Caco-2 (cell line): ENCODE results near the gene VPS54. TPM values are rescaled to one million over a fixed set of nuclear protein-coding genes. Genes with fewer than 3 reads are reported as not detected.
"Not testable (repeated sequence)": the region's sequence is repeated elsewhere in the genome, so short reads cannot be mapped to it uniquely, and the experiment has no call there.

Source experiments
- BruUV-seq: library from RNA; stranded (reverse); fragments of 400-500 nt; replicated peaks from 2 replicates; lab custom pipeline; 2021; lab: Mats Ljungman, UMichigan
- CTCF ChIA-PET: fragments of 300-600 bp; sonication (Branson Sonifier 250); formaldehyde crosslinking; loops from one replicate; lab custom pipeline; 2022; ENCODE audit warnings: antibody characterized with exemption; lab: Charles Lee
- POLR2A ChIA-PET: fragments of 300-600 bp; sonication (Branson Sonifier 250); formaldehyde crosslinking; loops from one replicate; lab custom pipeline; 2022; ENCODE audit warnings: antibody characterized with exemption; lab: Charles Lee
- DNase-seq, 2 experiments: peaks; one replicate each; pipeline versions ENCODE4 v3.0.0 to v3.0.0-alpha.2; 2020 to 2022
- H3K27me3 ChIP-seq: replicated peaks from 2 replicates; pipeline ENCODE4 v1.6.0; 2011; ENCODE audit warnings: low read length; ENCODE audit not compliant: control insufficient read depth, insufficient read depth
- H3K36me3 ChIP-seq: 2 replicates; pipeline ENCODE4 v1.5.1; 2011; ENCODE audit warnings: low read length; ENCODE audit not compliant: control insufficient read depth, insufficient read depth
- H3K4me1 ChIP-seq: fragments of 250-450 bp; sonication (Bioruptor Pico); 2 replicates; pipeline ENCODE4 v1.5.1; 2020; ENCODE audit warnings: mild to moderate bottlenecking
- H3K4me3 ChIP-seq: 2 replicates; pipeline ENCODE4 v1.5.1; 2011; ENCODE audit warnings: low read depth, mild to moderate bottlenecking, control low read depth, low read length
- H3K9me3 ChIP-seq: fragments of 250-450 bp; sonication (Bioruptor Pico); 2 replicates; pipeline ENCODE4 v1.5.1; 2020; ENCODE audit warnings: mild to moderate bottlenecking, moderate library complexity
- H3K27ac Mint-ChIP-seq: one replicate; pipeline ENCODE4 v1.8.0; 2022; ENCODE audit warnings: mixed read lengths; ENCODE audit not compliant: unreplicated experiment
- H3K27me3 Mint-ChIP-seq: one replicate; pipeline ENCODE4 v1.8.0; 2022; ENCODE audit warnings: mixed read lengths; ENCODE audit not compliant: insufficient read depth, unreplicated experiment
- H3K36me3 Mint-ChIP-seq: one replicate; pipeline ENCODE4 v1.8.0; 2022; ENCODE audit warnings: mild to moderate bottlenecking, mixed read lengths; ENCODE audit not compliant: insufficient read depth, unreplicated experiment
- H3K4me1 Mint-ChIP-seq: one replicate; pipeline ENCODE4 v1.8.0; 2022; ENCODE audit warnings: low read depth, mixed read lengths; ENCODE audit not compliant: unreplicated experiment
- H3K4me3 Mint-ChIP-seq: one replicate; pipeline ENCODE4 v1.8.0; 2022; ENCODE audit warnings: mild to moderate bottlenecking, moderate library complexity, mixed read lengths; ENCODE audit not compliant: unreplicated experiment
- H3K9me3 Mint-ChIP-seq: one replicate; pipeline ENCODE4 v1.8.0; 2022; ENCODE audit warnings: mixed read lengths; ENCODE audit not compliant: unreplicated experiment
- intact Hi-C: fragments of 100-400 bp; cut with micrococcal nuclease; formaldehyde crosslinking; loops from one replicate; pipeline ENCODE4 v1.10.0; 2022; ENCODE audit not compliant: unreplicated experiment
- total RNA-seq: library from RNA; stranded (reverse); gene quantifications from 2 replicates; pipeline ENCODE4 v1.2.3, GENCODE V29; 2022
- TF ChIP-seq, protein P1 (sequence below), 2 experiments: fragments of 200-600 bp in 1 of 2; IDR thresholded peaks; 1 replicate in 1 of 2; 2 replicates in 1 of 2; pipeline versions ENCODE4 v1.5.1 to v1.8.0; 2011 to 2022; ENCODE audit warnings: antibody characterized with exemption in 1 of 2, control low read depth in 1 of 2, inconsistent platforms in 1 of 2, low read depth in 1 of 2, low read length in 1 of 2, mild to moderate bottlenecking in 1 of 2, moderate library complexity in 1 of 2; ENCODE audit not compliant: insufficient read depth in 1 of 2, severe bottlenecking in 1 of 2, unreplicated experiment in 1 of 2

The VPS54 gene
- total RNA-seq, 1 experiment from 2014 or later = 28.5 TPM

DNA sequence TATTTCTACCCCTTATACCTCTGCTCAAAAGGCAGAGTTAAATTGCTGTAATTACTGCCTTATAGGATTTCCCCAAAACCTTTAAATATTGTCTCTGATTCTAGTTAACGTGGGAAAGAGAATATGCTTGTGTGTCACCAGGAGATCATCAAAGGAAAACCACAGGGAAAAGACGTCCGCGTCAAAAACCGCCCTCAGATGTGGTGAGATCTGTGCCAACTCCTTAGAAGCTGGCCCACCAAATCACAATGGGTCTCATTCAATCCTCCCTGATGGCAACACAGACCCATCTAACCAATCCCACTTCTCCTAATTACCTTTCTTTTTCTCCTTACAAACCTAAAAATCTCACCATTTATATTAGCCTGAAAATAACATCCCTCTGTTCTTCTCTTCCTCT, 25.4 kb downstream of the VPS54 start:
- POLR2A ChIA-PET = no interaction called here
- BruUV-seq = no TSS peak
- H3K36me3 Mint-ChIP-seq = peaks cover 69% of the 10 kb centered on the region

DNA sequence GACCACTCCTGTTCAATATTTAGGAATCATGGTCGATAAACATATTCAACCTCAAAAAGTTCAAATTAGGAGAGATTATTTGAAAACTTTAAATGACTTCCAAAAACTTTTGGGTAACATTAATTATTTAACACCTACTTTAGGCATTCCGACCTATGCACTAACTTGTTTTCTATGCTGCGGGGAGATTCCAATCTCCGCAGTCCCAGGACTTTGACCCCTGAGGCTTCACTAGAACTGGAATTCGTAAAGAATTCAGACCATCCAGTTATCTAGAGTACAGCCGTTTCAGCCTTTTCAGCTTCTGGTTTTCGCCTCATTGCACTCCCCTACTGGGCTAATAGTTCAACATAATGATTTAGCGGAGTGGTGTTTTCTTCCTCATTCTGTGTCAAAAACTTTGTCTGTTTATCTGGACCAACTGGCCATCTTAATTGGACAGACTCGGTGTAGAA, 26.1 kb downstream of the VPS54 start:
- Mint-ChIP-seq H3K36me3 (peaks cover 62% of the 10 kb centered on the region), H3K9me3 (peaks cover 62% of the 10 kb centered on the region), H3K4me1 (peaks cover 61% of the 10 kb centered on the region), H3K4me3 (peak overlapping the region; percentile 45), H3K27ac (peak overlapping the region; percentile 91)
- peak; percentile 69 for DNase-seq
- CTCF ChIA-PET, H3K4me3 ChIP-seq, BruUV-seq, H3K27me3 ChIP-seq, POLR2A ChIA-PET, H3K36me3 ChIP-seq, H3K27me3 Mint-ChIP-seq: not testable (repeated sequence)
- Histone ChIP-seq H3K9me3 (peaks cover 35% of the 10 kb centered on the region), H3K4me1 (peaks cover 29% of the 10 kb centered on the region)
- intact Hi-C loops = loop anchor here (2.0 kb wide), 1 partner anchor 26 kb away; the partner anchor contains the start of gene VPS54

More for the DNA sequence above, 25.4 kb downstream of the VPS54 start:
- TF ChIP-seq, protein P1, sequence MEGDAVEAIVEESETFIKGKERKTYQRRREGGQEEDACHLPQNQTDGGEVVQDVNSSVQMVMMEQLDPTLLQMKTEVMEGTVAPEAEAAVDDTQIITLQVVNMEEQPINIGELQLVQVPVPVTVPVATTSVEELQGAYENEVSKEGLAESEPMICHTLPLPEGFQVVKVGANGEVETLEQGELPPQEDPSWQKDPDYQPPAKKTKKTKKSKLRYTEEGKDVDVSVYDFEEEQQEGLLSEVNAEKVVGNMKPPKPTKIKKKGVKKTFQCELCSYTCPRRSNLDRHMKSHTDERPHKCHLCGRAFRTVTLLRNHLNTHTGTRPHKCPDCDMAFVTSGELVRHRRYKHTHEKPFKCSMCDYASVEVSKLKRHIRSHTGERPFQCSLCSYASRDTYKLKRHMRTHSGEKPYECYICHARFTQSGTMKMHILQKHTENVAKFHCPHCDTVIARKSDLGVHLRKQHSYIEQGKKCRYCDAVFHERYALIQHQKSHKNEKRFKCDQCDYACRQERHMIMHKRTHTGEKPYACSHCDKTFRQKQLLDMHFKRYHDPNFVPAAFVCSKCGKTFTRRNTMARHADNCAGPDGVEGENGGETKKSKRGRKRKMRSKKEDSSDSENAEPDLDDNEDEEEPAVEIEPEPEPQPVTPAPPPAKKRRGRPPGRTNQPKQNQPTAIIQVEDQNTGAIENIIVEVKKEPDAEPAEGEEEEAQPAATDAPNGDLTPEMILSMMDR (IDR thresholded peaks at IDR 0.05; ENCODE audit: insufficient read depth in 1 of 2, low read depth in 1 of 2, low read length in 1 of 2, severe bottlenecking in 1 of 2, unreplicated experiment in 1 of 2) = no peak
- CTCF ChIA-PET = no interaction called here
- H3K27ac Mint-ChIP-seq = peak overlapping the region; percentile 91
- intact Hi-C loops = loop anchor here (2.0 kb wide), 1 partner anchor 25 kb away; the partner anchor contains the start of gene VPS54
- H3K4me1 ChIP-seq = peaks cover 29% of the 10 kb centered on the region
- H3K4me3 Mint-ChIP-seq = peak overlapping the region; percentile 45
- no peak for DNase-seq
- peaks cover 69% of the 10 kb centered on the region for H3K9me3 Mint-ChIP-seq
- H3K36me3 ChIP-seq = no peaks in the 10 kb centered on the region
- peaks cover 38% of the 10 kb centered on the region for H3K9me3 ChIP-seq
- H3K4me3 ChIP-seq = no peak overlapping the region
- no peaks in the 10 kb centered on the region for H3K27me3 Mint-ChIP-seq
- no peaks in the 10 kb centered on the region for H3K27me3 ChIP-seq
- peaks cover 63% of the 10 kb centered on the region for H3K4me1 Mint-ChIP-seq

DNA sequence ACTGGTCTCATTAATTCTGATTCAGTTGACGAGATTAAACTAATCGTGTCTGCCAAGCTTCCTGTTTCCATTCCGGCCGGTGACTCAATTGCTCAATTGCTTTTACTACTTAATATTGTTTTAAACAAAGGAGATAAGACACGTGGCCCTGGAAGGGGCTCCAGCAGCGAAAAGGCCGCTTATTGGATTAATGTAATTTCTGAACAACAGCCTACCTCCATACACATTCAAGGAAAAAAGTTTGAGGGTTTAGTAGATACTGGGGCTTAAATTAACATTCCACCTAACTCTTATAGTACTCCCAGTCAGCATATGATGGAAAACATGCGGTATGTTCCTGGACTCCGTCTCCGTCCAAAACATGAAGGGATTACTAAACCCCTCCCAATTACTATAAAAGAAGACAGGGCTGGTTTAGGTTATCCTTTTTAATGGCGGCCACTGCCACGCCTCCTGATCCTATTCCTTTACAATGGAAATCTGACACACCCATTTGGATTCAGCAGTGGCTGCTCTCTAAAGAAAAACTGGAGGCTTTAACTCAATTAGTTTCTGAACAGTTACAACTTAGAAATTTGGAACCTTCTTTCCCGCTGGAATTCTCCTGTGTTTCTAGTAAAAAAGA, 27.1 kb downstream of the VPS54 start:
- Histone ChIP-seq H3K36me3 (no peaks in the 10 kb centered on the region), H3K4me1 (peaks cover 29% of the 10 kb centered on the region), H3K4me3 (no peak overlapping the region), H3K27me3 (no peaks in the 10 kb centered on the region), H3K9me3 (peaks cover 25% of the 10 kb centered on the region)
- intact Hi-C loops = loop anchor here (2.0 kb wide), 1 partner anchor 27 kb away; the partner anchor contains the start of gene VPS54
- Mint-ChIP-seq H3K4me3 (peak overlapping the region; percentile 31), H3K27ac (peak overlapping the region; percentile 91), H3K4me1 (peaks cover 58% of the 10 kb centered on the region), H3K36me3 (peaks cover 58% of the 10 kb centered on the region), H3K9me3 (peaks cover 59% of the 10 kb centered on the region), H3K27me3 (no peaks in the 10 kb centered on the region)
- BruUV-seq = no TSS peak
- ChIA-PET CTCF (no interaction called here), POLR2A (no interaction called here)
- no peak for DNase-seq
- TF ChIP-seq, protein P1 (IDR thresholded peaks at IDR 0.05; ENCODE audit: insufficient read depth in 1 of 2, low read depth in 1 of 2, low read length in 1 of 2, severe bottlenecking in 1 of 2, unreplicated experiment in 1 of 2) = no peak

DNA sequence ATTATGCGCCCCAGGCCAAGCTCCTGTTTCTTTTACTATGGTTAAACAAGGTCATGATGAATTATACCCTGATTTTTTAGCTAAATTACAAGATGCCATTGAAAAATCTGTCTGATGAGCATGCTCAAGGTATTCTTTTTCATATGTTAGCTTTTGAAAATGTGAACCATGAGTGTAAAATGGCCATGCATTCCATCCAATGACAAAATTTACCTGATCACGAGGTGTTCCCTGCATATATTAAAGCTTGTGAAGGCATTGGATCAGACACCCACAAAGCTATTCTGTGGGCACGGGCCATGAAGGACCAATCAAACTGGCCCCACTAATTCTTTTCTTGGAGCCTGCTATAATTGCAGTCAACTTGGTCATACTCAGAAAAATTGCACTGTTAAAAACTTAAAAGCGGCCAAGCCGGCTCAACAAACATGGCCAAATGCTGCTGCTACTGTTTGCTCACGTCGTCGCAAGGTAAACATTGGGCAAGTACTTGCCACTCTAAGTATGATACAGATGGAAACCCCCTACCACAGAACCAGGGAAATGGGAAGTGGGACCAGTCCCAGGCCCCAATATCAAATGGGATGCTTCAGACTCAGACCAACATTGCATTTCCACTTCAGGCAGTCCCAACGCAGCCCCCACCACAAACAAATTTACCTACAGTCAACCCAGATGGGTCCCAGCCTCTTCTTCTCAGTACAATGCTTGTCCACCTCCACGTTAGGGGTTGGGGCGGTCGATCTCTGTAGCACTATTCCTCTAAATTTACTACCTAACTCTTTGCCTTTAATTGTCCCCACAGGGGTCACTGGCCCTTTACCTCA, 27.8 kb downstream of the VPS54 start:
- H3K4me3 ChIP-seq, H3K27me3 Mint-ChIP-seq, H3K27me3 ChIP-seq, BruUV-seq, intact Hi-C loops, POLR2A ChIA-PET, H3K36me3 ChIP-seq, CTCF ChIA-PET: not testable (repeated sequence)
- peaks cover 51% of the 10 kb centered on the region for H3K9me3 Mint-ChIP-seq
- Histone ChIP-seq H3K9me3 (peaks cover 17% of the 10 kb centered on the region), H3K4me1 (peaks cover 29% of the 10 kb centered on the region)
- DNase-seq = peak in 1 of 2 experiments; percentile 59
- H3K36me3 Mint-ChIP-seq = peaks cover 50% of the 10 kb centered on the region
- peak overlapping the region; percentile 31 for H3K4me3 Mint-ChIP-seq
- H3K27ac Mint-ChIP-seq = peak overlapping the region; percentile 85
- peaks cover 51% of the 10 kb centered on the region for H3K4me1 Mint-ChIP-seq
